Epithelial cell of esophagus (primary cell): Measurements from ENCODE around the gene EMC1.
A peak's percentile ranks its signal among the peaks of the same experiment; 100 is the strongest.
"Not testable (repeated sequence)": the region's sequence is repeated elsewhere in the genome, so short reads cannot be mapped to it uniquely, and the experiment has no call there.

Experiments
- DNase-seq: peaks from one replicate; pipeline ENCODE4 v3.0.0; 2010; ENCODE audit warnings: low read depth
- H3K4me3 ChIP-seq: 2 replicates; pipeline ENCODE4 v1.5.1; 2011; ENCODE audit warnings: mild to moderate bottlenecking, low read length, control low read depth
- TF ChIP-seq, protein P1 (sequence below): IDR thresholded peaks from 2 replicates; pipeline ENCODE4 v1.5.1; 2011; ENCODE audit warnings: low read depth, mild to moderate bottlenecking, low read length, control low read depth, inconsistent platforms; ENCODE audit not compliant: insufficient read depth; ENCODE audit errors: missing control alignments

EMC1 gene

DNA sequence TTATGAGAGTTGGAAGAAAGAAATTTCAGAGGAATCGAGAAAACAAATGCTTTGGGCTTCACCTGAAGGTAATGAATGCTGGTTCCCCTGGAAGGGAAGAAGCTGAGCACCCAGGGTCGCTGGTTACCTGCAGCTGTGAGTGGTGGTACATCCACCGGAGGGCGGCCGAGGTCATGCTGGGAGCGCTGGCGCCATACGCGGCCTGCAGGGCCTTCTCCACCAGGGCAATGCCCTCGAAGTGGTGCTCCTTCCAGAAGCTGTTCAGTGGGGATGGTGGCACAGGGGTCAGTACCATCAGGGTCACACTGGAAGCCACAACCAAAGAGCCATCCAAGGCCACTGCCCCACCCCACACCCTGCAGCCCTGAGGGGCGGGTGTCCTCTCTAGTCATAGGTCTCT lies 17.1 kb upstream of the EMC1 start:
- TF ChIP-seq, protein P1, sequence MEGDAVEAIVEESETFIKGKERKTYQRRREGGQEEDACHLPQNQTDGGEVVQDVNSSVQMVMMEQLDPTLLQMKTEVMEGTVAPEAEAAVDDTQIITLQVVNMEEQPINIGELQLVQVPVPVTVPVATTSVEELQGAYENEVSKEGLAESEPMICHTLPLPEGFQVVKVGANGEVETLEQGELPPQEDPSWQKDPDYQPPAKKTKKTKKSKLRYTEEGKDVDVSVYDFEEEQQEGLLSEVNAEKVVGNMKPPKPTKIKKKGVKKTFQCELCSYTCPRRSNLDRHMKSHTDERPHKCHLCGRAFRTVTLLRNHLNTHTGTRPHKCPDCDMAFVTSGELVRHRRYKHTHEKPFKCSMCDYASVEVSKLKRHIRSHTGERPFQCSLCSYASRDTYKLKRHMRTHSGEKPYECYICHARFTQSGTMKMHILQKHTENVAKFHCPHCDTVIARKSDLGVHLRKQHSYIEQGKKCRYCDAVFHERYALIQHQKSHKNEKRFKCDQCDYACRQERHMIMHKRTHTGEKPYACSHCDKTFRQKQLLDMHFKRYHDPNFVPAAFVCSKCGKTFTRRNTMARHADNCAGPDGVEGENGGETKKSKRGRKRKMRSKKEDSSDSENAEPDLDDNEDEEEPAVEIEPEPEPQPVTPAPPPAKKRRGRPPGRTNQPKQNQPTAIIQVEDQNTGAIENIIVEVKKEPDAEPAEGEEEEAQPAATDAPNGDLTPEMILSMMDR = no peak
- no peak for DNase-seq
- no peak overlapping the region for H3K4me3 ChIP-seq

DNA sequence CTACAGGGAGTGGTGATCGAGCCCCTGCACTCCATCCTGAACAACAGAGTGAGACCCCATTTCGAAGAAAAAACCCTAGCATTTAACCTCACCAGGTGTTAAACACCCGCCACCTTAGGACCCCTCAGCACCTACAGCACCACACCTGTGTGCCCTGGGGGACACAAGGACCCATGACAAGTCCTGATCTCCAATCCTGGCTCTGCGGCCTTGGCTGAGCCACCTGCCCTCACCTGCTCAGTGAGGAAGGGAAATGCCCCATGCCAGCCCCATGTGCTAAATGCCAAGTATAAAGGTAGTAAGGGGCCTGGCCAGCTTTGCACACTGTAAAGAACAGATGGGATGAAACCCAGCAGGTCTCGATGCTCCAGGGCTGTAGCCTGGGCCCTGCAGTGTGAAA lies 11.4 kb upstream of the EMC1 start:
- DNase-seq = no peak
- H3K4me3 ChIP-seq = no peak overlapping the region
- TF ChIP-seq, protein P1 = no peak

DNA sequence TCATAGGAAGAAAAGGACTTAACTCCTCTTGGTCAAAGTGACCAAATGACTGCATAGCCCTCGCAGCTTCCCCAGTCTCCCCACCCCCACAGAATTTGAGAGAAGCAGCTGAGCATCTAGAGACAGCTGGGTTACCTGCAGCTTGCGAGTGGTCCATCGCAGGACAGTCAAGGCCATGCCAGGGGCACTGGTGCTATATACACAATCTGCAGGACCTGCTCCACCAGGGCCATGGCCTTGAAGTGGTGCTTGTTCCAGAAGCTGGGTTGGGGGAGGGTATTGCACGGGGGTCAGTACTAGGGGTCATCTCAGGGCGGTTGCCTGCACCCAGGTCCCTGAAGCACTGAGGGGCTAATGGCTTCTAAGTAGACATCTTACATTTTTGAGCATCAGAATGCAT lies 10.7 kb upstream of the EMC1 start:
- H3K4me3 ChIP-seq = no peak overlapping the region
- no peak for DNase-seq
- TF ChIP-seq, protein P1 = no peak

DNA sequence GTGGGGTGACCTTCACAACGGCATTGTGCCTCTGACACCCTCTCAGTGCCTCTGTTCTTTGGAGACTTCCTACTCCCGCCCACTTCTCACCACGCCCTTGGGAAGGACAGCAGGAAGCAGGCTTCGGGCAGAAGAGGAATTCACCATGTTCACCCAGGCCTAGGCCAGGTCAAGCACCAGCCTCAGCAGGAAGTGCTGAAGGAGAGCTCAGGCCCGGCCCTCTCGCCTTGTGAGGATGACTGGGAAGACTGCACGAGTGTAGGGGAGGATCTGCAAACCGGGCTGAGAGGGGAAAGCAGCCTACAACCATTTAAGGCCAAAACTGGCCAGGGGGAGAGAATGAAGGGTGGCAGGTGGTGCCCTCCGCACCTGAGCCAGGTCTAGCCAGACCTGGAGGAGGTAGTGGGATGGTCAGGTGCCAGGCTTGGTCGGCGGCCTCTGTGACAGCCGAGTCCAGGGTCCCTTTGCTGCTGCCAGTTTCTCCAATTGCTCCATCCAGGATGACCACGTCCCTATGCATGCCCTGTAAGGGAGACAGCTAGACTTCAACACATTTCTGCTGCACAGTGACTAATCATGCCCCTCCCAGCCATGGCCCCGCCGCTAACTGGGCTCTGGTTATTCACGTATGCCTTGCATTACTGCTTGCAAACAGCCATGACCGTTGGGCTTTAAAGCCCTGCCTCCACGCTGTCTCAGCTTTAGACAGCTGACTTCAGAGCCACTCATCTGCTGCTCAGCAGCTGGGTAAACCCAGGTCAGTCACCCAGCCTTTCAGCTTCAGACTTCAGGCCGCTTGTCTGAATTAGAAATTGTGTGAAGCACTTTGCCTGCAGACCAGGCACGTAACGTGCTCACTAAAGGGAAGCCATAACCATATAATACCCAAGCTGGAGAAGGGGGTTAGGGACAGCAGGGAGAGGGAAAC lies 9.2 kb upstream of the EMC1 start:
- TF ChIP-seq, protein P1 = no peak
- peak; percentile 89 for DNase-seq
- H3K4me3 ChIP-seq = no peak overlapping the region

DNA sequence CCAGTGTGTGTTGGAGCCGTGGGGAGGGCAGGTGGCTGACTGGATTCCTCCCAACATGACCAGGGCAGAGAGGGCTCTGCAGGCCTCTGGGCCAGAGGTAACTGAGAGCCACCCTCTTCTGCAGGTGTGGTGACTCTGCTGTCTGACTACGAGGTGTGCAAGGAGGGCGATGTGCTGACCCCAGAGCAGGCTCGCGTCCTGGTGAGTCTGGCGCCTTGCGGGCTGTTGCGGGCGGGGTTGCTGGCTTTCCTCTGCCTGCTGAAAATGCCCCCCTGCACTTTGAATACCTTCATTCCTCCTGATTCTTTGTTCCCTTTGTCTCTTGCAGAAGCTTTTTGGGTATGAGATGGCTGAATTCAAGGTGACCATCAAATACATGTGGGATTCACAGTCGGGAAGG lies 7.0 kb upstream of the EMC1 start:
- TF ChIP-seq, protein P1 = no peak
- no peak overlapping the region for H3K4me3 ChIP-seq
- no peak for DNase-seq

DNA sequence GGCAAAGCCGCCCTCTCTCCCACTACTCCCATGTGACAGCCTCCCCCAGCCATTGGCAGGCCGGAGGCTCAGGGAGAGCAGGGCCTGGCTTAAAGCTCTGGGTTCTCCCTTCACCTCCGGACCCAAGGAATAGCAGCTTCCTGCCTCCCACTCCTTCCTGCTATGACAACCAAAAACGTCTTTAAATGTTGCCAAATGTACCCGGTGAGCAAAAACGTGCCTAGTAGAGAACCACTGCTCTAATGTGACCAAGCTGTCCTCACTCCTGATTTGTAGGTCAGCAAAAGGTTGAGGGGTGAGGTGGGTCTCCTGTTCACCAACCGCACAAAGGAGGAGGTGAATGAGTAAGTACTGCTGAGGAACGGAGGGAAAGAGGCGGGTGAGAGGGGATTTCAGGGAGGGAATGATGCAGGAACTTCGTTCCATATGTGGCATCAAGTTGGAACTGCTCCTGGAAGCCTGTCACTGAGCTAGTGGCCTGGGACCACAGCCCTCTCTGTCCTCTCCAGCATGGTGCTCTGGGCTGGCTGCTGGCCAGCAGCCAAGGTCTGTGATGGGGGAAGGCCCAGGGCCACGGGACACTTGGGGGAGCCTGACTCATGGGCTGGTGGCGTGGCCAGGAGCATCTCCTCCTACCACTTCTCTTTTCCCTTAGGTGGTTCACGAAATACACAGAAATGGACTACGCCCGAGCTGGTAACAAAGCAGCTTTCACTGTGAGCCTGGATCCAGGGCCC lies 6.0 kb upstream of the EMC1 start:
- no peak for DNase-seq
- TF ChIP-seq, protein P1 = no peak
- H3K4me3 ChIP-seq = no peak overlapping the region

DNA sequence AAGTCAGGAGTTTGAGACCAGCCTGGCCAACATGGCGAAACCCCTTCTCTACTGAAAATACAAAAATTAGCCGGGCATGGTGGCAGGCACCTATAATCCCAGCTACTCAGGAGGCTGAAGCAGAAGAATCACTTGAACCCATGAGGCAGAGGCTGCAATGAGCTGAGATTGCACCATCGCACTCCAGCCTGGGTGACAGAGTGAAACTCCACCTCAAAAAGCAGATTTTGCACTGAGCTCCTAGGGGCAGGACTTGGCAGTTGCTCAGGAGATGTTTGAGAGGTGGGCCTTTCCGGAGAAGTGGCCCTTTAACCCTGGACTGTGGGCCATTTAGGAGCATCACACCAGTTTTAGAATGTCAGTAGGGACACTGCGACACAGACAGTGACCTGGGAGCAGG lies 5.0 kb upstream of the EMC1 start:
- H3K4me3 ChIP-seq, DNase-seq: not testable (repeated sequence)
